Measurements from ENCODE around the gene SLC2A13.
"Not testable (repeated sequence)": the region's sequence is repeated elsewhere in the genome, so short reads cannot be mapped to it uniquely, and the experiment has no call there.

SLC2A13 gene

GRCh38 chr12:40032433-40033241 is 73.2 kb downstream of the SLC2A13 start:
- Mint-ChIP-seq H3K4me1 (no peaks in the 10 kb centered on the region), H3K4me3 (no peak overlapping the region), H3K27ac (no peak overlapping the region), H3K36me3 (no peaks in the 10 kb centered on the region), H3K9me3 (no peaks in the 10 kb centered on the region)
- DNase-seq (ENCODE audit: low spot score in 2 of 2) (no peak), ATAC-seq (no peak)

GRCh38 chr12:40031965-40032364 is 73.9 kb downstream of the SLC2A13 start:
- no peak overlapping the region for H3K4me3 Mint-ChIP-seq
- no peak overlapping the region for H3K27ac Mint-ChIP-seq
- no peaks in the 10 kb centered on the region for H3K4me1 Mint-ChIP-seq
- no peaks in the 10 kb centered on the region for H3K9me3 Mint-ChIP-seq
- DNase-seq (ENCODE audit: low spot score in 2 of 2) (no peak), ATAC-seq (no peak)
- H3K36me3 Mint-ChIP-seq, result no peaks in the 10 kb centered on the region

DNA sequence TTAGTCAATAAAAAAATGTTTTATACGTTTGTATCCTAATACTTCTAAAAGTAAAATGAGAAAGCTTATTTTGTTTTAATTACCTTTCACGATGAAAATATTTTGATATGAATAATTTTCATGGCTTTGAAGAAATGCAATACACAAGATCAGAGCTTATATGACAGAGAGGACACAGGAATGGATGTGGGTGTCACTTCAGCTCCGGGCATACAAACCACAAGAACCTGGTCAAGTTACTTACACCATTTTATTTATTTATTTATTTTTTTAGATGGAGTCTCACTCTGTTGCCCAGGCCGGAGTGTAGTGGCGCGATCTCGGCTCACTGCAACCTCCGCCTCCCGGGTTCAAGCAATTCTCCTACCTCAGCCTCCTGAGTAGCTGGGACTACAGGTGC is 74.9 kb downstream of the SLC2A13 start:
- not testable (repeated sequence) for H3K27ac Mint-ChIP-seq; H3K36me3 Mint-ChIP-seq; H3K4me3 Mint-ChIP-seq; ATAC-seq; H3K9me3 Mint-ChIP-seq; H3K4me1 Mint-ChIP-seq; DNase-seq (ENCODE audit: low spot score in 2 of 2)

DNA sequence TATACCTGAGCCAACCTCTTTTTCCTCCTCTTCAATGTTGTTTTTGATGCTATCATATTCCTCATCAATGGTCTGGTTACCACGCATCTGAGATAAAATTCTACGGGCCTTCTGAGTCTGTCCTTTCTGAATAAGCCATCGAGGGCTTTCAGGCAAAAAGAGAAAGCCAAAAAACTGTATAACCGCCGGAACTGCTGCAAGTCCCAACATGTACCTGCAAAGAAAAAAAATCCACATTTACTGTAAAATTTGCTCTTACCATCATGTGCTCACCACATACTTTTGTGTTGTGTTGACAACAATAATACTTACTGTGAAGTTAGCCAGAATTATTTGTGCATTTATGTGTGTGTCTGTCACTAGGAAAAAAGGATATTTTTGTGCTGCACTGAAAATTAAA is 77.6 kb downstream of the SLC2A13 start:
- H3K4me3 Mint-ChIP-seq, result no peak overlapping the region
- no peak overlapping the region for H3K27ac Mint-ChIP-seq
- ATAC-seq, result no peak
- no peaks in the 10 kb centered on the region for H3K36me3 Mint-ChIP-seq
- no peaks in the 10 kb centered on the region for H3K4me1 Mint-ChIP-seq
- no peaks in the 10 kb centered on the region for H3K9me3 Mint-ChIP-seq
- no peak for DNase-seq (ENCODE audit: low spot score in 2 of 2)

DNA sequence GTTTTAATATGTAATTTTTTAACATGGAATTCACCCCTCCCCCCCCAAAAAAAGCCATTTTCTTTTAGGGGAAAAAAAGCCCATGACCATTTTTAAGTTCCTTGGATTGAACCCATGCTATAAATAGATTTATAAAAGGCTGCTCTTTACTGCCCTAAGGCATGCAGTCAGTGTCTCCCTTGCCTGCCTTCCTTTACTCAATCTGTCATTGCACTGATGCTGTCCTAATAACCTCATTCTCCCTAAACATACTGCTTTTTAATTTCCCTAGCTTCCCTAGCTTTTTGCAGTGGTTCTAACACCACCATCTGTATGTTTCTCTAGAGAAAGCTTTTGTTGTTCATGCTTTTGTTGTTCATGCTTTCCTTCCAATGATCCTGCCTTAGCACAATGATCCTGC is 83.0 kb downstream of the SLC2A13 start:
- no peak overlapping the region for H3K4me3 Mint-ChIP-seq

GRCh38 chr12:40020261-40020691 is 85.6 kb downstream of the SLC2A13 start:
- Mint-ChIP-seq H3K27ac (no peak overlapping the region), H3K9me3 (no peaks in the 10 kb centered on the region), H3K4me1 (peaks cover 6% of the 10 kb centered on the region), H3K36me3 (no peaks in the 10 kb centered on the region), H3K4me3 (no peak overlapping the region)
- ATAC-seq (no peak), DNase-seq (ENCODE audit: low spot score in 2 of 2) (no peak)

More for the DNA sequence above, 83.0 kb downstream of the SLC2A13 start:
- H3K27ac Mint-ChIP-seq, result no peak overlapping the region
- DNase-seq (ENCODE audit: low spot score in 2 of 2), result no peak
- no peaks in the 10 kb centered on the region for H3K9me3 Mint-ChIP-seq
- H3K36me3 Mint-ChIP-seq, result no peaks in the 10 kb centered on the region
- no peaks in the 10 kb centered on the region for H3K4me1 Mint-ChIP-seq
- ATAC-seq, result no peak

DNA sequence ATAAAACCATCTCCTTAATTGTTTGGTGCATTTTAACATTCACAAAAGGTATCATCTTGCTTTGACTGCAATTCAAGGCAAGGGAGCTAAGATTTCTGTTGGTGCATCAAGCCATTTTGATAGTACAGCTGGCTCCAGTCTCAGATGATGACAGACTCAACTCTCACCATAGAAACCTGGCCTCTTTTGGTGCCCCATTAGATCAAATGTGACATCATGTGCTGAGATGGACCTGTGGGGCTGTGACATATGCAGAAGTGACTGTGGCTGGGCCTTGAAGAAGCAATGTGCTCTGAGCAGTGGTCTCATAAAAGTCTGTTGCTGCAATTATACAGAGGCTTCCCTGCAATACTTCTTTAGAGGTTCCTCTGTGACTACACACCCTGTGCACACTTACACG is 88.4 kb downstream of the SLC2A13 start:
- Mint-ChIP-seq H3K27ac (no peak overlapping the region), H3K36me3 (no peaks in the 10 kb centered on the region), H3K9me3 (no peaks in the 10 kb centered on the region), H3K4me3 (no peak overlapping the region), H3K4me1 (peaks cover 6% of the 10 kb centered on the region)
- DNase-seq (ENCODE audit: low spot score in 2 of 2) (no peak), ATAC-seq (peak; percentile 34)

GRCh38 chr12:40016980-40017379 is 88.9 kb downstream of the SLC2A13 start:
- H3K4me1 Mint-ChIP-seq, result peaks cover 6% of the 10 kb centered on the region
- no peaks in the 10 kb centered on the region for H3K9me3 Mint-ChIP-seq
- no peak overlapping the region for H3K27ac Mint-ChIP-seq
- H3K36me3 Mint-ChIP-seq, result no peaks in the 10 kb centered on the region
- DNase-seq (ENCODE audit: low spot score in 2 of 2) (no peak), ATAC-seq (no peak)
- no peak overlapping the region for H3K4me3 Mint-ChIP-seq

- ATAC-seq, result no peak
- no peak overlapping the region for H3K27ac Mint-ChIP-seq
- no peak overlapping the region for H3K4me3 Mint-ChIP-seq
- H3K4me1 Mint-ChIP-seq, result peaks cover 15% of the 10 kb centered on the region
- DNase-seq (ENCODE audit: low spot score in 2 of 2), result no peak
- H3K36me3 Mint-ChIP-seq, result no peaks in the 10 kb centered on the region
- no peaks in the 10 kb centered on the region for H3K9me3 Mint-ChIP-seq
Measured at GRCh38 chr12:40015881-40016280, 90.0 kb downstream of the SLC2A13 start.

- no peak for ATAC-seq
- no peak overlapping the region for H3K27ac Mint-ChIP-seq
- H3K4me3 Mint-ChIP-seq, result no peak overlapping the region
- no peaks in the 10 kb centered on the region for H3K9me3 Mint-ChIP-seq
- peaks cover 19% of the 10 kb centered on the region for H3K4me1 Mint-ChIP-seq
- DNase-seq (ENCODE audit: low spot score in 2 of 2), result no peak
- H3K36me3 Mint-ChIP-seq, result no peaks in the 10 kb centered on the region
Measured at GRCh38 chr12:40015345-40015744, 90.5 kb downstream of the SLC2A13 start.

DNA sequence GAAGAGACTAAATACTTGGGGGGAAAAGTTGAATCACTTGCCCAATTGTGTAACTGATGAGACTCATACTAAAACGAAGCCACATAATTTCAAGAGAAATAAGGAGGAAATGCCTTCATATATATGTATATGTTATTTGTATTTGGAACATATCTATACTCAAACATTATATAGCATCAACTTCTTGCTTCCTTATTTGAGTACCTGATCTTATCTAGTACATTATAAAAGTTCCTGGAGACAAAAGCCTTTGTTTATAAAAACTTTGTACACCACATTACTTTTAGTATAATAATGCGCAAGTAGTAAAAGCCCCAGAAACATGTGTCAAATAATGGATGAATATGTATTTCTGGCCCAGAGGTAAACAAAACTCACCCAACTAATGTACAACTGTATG is 92.0 kb downstream of the SLC2A13 start:
- Mint-ChIP-seq H3K9me3 (no peaks in the 10 kb centered on the region), H3K27ac (no peak overlapping the region), H3K36me3 (no peaks in the 10 kb centered on the region), H3K4me1 (peaks cover 19% of the 10 kb centered on the region), H3K4me3 (no peak overlapping the region)
- DNase-seq (ENCODE audit: low spot score in 2 of 2) (no peak), ATAC-seq (peak; percentile 42)

- no peak for ATAC-seq
Measured at GRCh38 chr12:40013292-40013691, 92.6 kb downstream of the SLC2A13 start.

DNA sequence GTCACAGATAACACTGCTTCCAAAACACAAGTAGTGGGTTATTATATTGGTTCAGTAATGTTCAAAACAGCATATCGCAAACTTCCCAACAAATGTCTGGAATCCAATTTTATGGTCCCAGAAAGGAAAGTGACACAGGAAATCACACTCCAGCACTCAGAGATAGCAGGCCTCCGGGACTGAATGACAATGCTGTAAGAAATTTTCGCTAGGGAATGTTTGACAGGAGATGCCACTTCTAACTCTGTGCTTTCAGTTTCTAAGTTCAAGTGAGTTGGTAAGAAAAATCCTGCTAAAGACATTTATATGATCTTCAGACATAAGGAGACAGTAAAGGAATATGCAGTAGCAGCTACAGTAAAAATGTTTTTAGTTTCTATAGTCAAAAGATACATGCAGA is 93.2 kb downstream of the SLC2A13 start:
- no peak overlapping the region for H3K27ac Mint-ChIP-seq
- H3K9me3 Mint-ChIP-seq, result no peaks in the 10 kb centered on the region
- no peak overlapping the region for H3K4me3 Mint-ChIP-seq
- DNase-seq (ENCODE audit: low spot score in 2 of 2), result no peak
- H3K4me1 Mint-ChIP-seq, result peaks cover 19% of the 10 kb centered on the region
- no peaks in the 10 kb centered on the region for H3K36me3 Mint-ChIP-seq
- ATAC-seq, result no peak

More at GRCh38 chr12:40013292-40013691, 92.6 kb downstream of the SLC2A13 start:
- Mint-ChIP-seq H3K27ac (no peak overlapping the region), H3K4me1 (peaks cover 19% of the 10 kb centered on the region), H3K9me3 (no peaks in the 10 kb centered on the region), H3K4me3 (no peak overlapping the region), H3K36me3 (no peaks in the 10 kb centered on the region)
- no peak for DNase-seq (ENCODE audit: low spot score in 2 of 2)

DNA sequence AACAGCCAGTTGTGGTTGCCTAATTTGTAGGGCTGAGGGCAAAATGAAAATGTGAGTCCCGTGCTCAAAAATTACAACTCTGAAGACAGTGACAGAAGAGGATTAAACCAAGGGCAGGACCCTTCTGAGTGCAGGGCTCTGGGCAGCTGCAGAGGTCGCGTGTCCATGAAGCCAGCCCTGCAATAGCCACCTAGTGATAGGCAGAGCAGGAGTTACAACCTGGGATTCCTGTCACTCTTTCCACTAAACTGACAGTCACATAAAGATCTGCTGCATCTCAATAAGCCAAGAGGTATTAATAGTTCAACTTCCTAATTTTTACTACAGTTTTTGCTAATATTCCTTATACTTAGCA is 94.1 kb downstream of the SLC2A13 start:
- H3K9me3 Mint-ChIP-seq, result no peaks in the 10 kb centered on the region
- H3K4me3 Mint-ChIP-seq, result peak overlapping the region; percentile 39
- H3K27ac Mint-ChIP-seq, result no peak overlapping the region
- ATAC-seq, result peak; percentile 21
- peaks cover 14% of the 10 kb centered on the region for H3K4me1 Mint-ChIP-seq
- H3K36me3 Mint-ChIP-seq, result no peaks in the 10 kb centered on the region
- no peak for DNase-seq (ENCODE audit: low spot score in 2 of 2)

DNA sequence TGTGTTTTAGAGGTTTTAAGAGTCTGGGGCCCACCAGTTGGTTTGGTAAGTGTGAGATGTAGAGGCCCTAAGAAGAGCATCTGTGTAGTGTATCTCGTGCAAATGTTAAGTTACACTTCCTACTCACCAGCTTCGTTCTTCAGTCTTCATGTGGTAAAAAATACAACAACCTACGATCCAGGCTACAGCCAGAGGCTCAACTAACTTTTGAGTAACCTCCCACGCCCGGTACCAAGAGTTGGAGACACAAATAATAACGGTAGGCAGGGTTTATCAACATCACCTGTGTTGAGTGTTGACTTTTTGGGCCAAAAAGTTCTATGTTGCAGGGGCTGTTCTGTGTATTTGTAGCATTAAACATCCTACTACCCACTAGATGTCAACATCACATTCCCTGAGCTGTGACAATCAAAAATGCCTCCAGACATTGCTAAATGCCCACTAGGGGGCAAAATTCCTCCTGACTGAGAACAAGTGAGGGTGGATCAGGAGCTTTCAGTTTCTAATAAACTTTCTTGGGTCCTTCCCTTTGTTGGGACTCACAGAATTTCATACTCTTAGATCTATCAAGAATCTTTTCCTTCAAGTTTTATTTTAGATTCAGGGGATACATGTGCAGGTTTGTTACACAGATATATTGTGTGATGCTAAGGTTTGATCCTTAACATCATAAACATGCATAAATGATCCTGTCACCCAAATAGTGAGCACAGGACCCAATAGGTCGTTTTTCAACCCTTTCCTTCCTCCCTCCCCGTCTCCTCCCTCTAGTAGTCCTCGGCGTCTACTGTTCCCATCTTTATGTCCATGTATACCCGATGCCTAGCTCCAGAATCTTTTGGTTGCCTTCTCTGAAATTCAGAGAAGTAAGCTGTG is 94.7 kb downstream of the SLC2A13 start:
- DNase-seq (ENCODE audit: low spot score in 2 of 2) (peak; percentile 16 to 67), ATAC-seq (peak; percentile 84)
- H3K4me3 Mint-ChIP-seq, result peak overlapping the region; percentile 39
- H3K36me3 Mint-ChIP-seq, result no peaks in the 10 kb centered on the region
- H3K27ac Mint-ChIP-seq, result no peak overlapping the region
- H3K9me3 Mint-ChIP-seq, result no peaks in the 10 kb centered on the region
- H3K4me1 Mint-ChIP-seq, result peaks cover 13% of the 10 kb centered on the region

Data from stimulated activated effector memory CD8-positive, alpha-beta T cell treated with anti-CD3 and anti-CD28 coated beads, Interleukin-12 subunit alpha, Interleukin-12 subunit beta, amount 100 ng/mL, for 72 hours (primary cell).